ENCODE results near the gene MVP. TPM values are rescaled to one million over a fixed set of nuclear protein-coding genes. Genes with fewer than 3 reads are reported as not detected.

MVP gene
- total RNA-seq, 2 experiments from 2014 or later, result 110 to 123 TPM

DNA sequence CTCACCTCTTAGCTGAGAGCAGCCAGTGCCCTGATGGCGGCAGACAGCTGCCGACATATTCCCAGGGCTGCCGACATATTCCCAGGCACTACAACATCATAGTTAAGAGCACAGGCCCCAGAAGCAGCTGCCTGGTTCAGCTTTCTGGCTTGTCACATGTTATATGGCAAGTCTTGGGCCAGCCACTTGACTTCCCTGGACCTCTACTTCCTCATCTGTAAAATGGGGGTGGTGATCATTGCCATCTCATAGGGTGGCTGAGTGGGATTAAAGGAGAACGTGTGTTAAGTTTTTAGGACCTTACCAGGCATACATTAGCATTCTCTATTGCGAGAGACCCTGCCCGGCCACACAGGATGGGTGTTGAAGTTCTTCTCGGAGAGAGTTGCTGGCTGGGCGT is 23.7 kb downstream of the MVP start:
- no peaks in the 10 kb centered on the region for H3K4me1 Mint-ChIP-seq
- ATAC-seq (no peak), DNase-seq (no peak)
- H3K27me3 Mint-ChIP-seq, result no peaks in the 10 kb centered on the region
- no peak overlapping the region for H3K4me3 Mint-ChIP-seq
- peaks cover 20% of the 10 kb centered on the region for H3K36me3 Mint-ChIP-seq
- CTCF ChIA-PET, result interaction anchor here (0.8 to 1.9 kb wide), 4 partner anchors 11 to 188 kb away, joined by 3 to 9 read pairs (median 3); partner anchors contain the start of gene PAGR1
- H3K9me3 Mint-ChIP-seq (ENCODE audit: low read depth), result no peaks in the 10 kb centered on the region
- no peak overlapping the region for H3K27ac Mint-ChIP-seq

DNA sequence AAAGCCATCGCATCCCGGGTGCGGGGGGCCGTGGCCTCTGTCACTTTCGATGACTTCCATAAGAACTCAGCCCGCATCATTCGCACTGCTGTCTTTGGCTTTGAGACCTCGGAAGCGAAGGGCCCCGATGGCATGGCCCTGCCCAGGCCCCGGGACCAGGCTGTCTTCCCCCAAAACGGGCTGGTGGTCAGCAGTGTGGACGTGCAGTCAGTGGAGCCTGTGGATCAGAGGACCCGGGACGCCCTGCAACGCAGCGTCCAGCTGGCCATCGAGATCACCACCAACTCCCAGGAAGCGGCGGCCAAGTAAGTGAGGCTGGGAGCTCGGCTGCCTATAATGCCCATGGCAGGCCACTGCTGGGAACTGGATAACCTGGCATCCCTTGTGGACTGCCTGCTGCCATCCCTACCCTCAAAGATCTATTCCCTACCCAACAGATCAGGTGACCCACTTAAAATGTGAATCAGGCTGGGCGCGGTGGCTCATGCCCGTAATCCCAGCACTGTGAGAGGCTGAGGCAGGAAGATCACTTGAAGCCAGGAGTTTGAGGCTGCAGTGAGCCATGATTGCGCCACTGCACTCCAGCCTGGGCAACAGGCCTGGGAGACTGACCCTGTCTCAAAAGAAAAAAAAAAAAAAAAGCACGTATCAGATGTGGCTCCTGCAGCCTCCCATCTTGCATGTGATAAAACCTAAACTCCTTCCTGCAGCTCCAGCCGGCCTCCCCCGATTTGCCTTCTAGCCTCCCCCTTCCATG is 24.5 kb downstream of the MVP start:
- Mint-ChIP-seq H3K9me3 (ENCODE audit: low read depth) (no peaks in the 10 kb centered on the region), H3K36me3 (peaks cover 22% of the 10 kb centered on the region), H3K27ac (no peak overlapping the region), H3K4me3 (no peak overlapping the region), H3K27me3 (no peaks in the 10 kb centered on the region), H3K4me1 (no peaks in the 10 kb centered on the region)
- CTCF ChIA-PET, result interaction anchor here (0.8 to 1.7 kb wide), 3 partner anchors 10 to 187 kb away, joined by 3 read pairs; no protein-coding TSS in a partner anchor
- ATAC-seq (no peak), DNase-seq (no peak)

DNA sequence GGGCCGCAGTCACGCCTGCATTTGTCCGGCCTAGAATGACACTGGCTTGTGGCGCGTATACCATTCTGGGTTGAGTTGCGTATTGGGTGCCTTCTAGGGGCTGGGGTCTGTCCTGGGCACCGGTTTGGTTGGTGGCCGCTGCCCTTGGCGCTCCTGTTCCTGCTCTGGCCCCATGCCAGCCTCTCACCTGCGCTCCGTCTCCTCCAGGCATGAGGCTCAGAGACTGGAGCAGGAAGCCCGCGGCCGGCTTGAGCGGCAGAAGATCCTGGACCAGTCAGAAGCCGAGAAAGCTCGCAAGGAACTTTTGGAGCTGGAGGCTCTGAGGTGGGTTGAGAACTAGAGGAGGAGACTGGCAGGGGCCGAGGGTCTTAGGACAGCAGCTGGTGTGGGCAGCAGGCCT is 25.4 kb downstream of the MVP start:
- peak overlapping the region; percentile 22 for H3K27ac Mint-ChIP-seq
- H3K9me3 Mint-ChIP-seq (ENCODE audit: low read depth), result no peaks in the 10 kb centered on the region
- no peak overlapping the region for H3K4me3 Mint-ChIP-seq
- H3K4me1 Mint-ChIP-seq, result no peaks in the 10 kb centered on the region
- CTCF ChIA-PET, result interaction anchor here (0.8 to 8.1 kb wide), 4 partner anchors 18 to 145 kb away, joined by 3 to 192 read pairs (median 56); partner anchors contain the start of genes CDIPT, MVP and PAGR1
- ATAC-seq (no peak), DNase-seq (no peak)
- H3K27me3 Mint-ChIP-seq, result no peaks in the 10 kb centered on the region
- H3K36me3 Mint-ChIP-seq, result peaks cover 19% of the 10 kb centered on the region

DNA sequence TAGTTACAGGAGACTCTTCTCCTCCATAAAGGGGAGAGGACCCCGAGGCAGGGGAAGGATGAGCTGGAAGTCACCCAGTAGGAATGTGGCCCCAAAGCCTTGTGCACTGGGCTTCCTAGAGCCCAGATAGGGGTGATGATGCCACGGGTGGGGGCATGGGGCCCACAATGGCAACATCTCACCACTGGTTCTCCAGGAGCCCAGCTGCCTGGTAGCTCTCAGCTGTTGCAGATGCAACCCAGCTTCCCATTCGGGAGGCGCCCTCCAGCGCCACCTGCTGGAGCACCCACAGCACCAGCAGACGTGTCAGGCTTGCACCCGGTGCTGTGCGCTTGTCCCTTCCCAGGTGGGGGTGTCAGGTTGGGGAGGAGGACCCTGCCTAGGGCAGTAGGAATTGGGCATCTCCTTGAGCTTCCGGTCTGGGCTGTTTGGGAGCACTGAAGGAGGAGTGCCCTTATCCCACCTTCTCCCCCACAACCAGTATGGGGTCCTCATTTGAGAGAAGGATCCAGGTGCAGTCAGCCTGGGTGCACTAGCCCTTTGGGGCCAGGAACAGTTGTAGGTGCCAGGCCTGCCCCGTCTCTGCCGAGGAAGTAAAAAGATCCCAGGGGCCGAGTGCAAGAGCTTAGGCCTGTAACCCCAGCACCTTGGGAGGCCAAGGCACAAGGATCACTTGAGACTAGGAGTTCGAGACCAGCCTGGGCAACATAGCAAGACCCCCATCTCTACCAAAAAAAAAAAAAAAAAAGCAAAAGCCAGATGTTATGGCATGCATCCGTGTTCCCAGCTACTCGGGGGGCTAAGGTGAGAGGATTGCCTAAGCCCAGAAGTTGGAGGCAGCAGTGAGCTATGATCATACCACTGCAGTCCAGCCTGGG is 28.4 kb downstream of the MVP start:
- H3K27me3 Mint-ChIP-seq, result no peaks in the 10 kb centered on the region
- H3K9me3 Mint-ChIP-seq (ENCODE audit: low read depth), result no peaks in the 10 kb centered on the region
- DNase-seq, result peak; percentile 87
- H3K4me3 Mint-ChIP-seq, result no peak overlapping the region
- peaks cover 12% of the 10 kb centered on the region for H3K36me3 Mint-ChIP-seq
- no peaks in the 10 kb centered on the region for H3K4me1 Mint-ChIP-seq
- CTCF ChIA-PET, result interaction anchor here (0.6 to 8.1 kb wide), 58 partner anchors 8 to 203 kb away, joined by 3 to 192 read pairs (median 4); partner anchors contain the start of genes ASPHD1, C16orf54, C16orf92 and CDIPT
- no peak overlapping the region for H3K27ac Mint-ChIP-seq
- peak; percentile 93 for ATAC-seq

DNA sequence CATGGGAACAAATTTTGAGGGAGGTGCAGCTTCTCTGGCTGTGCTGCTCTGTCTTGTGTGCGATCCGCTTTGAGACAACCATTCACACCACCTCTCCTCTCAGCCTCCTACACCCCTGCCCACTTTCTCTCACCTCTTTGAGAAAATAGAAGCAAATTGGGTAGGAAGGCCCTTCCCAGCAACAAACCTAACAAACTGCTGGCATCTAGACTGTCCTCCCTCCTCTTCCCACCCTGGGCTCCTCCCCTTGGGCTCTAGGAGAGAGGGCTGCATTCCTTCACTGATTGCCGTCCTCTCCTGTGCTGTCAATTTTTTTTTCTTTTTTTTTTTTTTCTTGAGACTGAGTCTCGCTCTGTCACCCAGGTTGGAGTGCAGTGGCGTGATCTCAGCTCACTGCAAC is 29.2 kb downstream of the MVP start:
- Mint-ChIP-seq H3K36me3 (peaks cover 10% of the 10 kb centered on the region), H3K4me1 (no peaks in the 10 kb centered on the region), H3K27me3 (no peaks in the 10 kb centered on the region), H3K27ac (no peak overlapping the region), H3K9me3 (ENCODE audit: low read depth) (no peaks in the 10 kb centered on the region), H3K4me3 (no peak overlapping the region)
- DNase-seq (no peak), ATAC-seq (no peak)
- CTCF ChIA-PET, result interaction anchor here (0.7 to 8.1 kb wide), 23 partner anchors 9 to 186 kb away, joined by 3 to 192 read pairs (median 6); partner anchors contain the start of genes ASPHD1, CDIPT, KCTD13 and MVP

DNA sequence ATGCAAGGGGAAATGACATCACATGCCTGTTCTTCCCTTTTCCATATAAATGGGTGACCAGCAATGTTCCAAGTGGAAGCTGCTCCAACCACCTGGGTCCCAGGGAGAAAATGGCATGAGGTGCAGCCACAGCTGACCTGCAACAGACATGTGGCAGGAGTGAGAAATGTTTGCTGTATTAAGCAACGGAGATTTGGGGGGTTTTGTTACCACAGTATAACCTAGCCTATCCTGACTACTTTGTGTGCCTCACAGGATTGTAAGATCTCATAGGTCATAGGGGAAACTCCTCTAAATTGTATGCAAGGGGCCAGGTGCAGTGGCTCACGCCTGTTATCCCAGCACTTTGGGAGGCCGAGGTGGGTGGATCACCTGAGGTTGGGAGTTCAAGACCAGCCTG is 30.7 kb downstream of the MVP start:
- Mint-ChIP-seq H3K9me3 (ENCODE audit: low read depth) (no peaks in the 10 kb centered on the region), H3K27me3 (no peaks in the 10 kb centered on the region), H3K4me1 (no peaks in the 10 kb centered on the region), H3K27ac (no peak overlapping the region), H3K4me3 (no peak overlapping the region), H3K36me3 (peaks cover 6% of the 10 kb centered on the region)
- no peak for DNase-seq
- CTCF ChIA-PET, result interaction anchor here (0.6 to 8.1 kb wide), 4 partner anchors 10 to 183 kb away, joined by 3 to 192 read pairs (median 56); partner anchors contain the start of genes MVP and PAGR1
- no peak for ATAC-seq

DNA sequence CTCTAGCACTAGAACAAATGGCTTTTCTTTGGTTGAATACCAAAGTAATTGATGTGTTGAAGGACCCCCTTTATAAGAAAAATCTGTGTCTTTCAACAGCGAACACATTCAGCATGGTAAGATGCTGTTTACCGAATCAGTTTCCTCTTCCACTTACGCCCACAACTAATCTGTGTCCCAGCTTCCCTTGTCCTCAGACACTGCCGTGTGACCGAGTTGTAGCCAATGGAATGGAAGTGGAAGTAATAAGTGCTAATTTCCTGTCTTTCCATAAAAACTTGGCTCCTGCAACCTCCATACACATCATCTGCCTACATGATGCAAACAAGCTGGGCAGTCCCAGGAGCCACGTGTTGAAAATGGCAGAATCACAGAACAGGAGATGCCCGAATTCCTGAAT is 32.4 kb downstream of the MVP start:
- Mint-ChIP-seq H3K36me3 (peaks cover 2% of the 10 kb centered on the region), H3K27ac (no peak overlapping the region), H3K9me3 (ENCODE audit: low read depth) (no peaks in the 10 kb centered on the region), H3K27me3 (no peaks in the 10 kb centered on the region), H3K4me3 (no peak overlapping the region), H3K4me1 (no peaks in the 10 kb centered on the region)
- CTCF ChIA-PET, result interaction anchor here (8.1 kb wide), 1 partner anchor 31 kb away, joined by 192 read pairs; the partner anchor contains the start of genes MVP and PAGR1
- ATAC-seq (no peak), DNase-seq (no peak)

DNA sequence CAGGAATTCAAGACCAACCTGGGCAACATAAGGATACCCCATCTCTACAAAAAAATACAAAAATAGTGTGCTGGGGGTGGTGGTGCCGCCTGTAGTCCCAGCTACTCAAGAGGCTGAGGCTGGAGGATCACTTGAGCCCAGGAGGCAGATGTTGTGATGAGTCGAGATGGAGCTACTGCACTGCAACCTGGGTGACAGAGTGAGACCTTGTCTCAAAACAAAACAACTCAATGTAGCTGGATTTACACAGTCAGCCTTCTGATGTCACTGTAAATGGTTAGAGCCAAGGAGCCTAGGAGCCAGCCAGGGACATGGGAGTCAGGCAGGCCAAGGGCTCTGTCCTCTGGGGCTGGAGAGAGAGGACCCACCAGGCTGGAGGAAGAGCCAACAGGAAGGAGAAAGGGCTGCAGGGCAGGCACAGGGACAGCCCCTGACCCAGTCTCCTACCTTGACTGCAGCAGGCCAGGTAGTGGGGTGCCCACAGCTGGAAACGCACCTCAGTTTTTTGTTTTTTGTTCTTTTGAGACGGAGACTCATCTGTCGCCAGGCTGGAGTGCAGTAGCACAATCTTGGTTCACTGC is 34.3 kb downstream of the MVP start:
- H3K9me3 Mint-ChIP-seq (ENCODE audit: low read depth), result no peaks in the 10 kb centered on the region
- H3K27ac Mint-ChIP-seq, result no peak overlapping the region
- no peak overlapping the region for H3K4me3 Mint-ChIP-seq
- no peak for DNase-seq
- H3K27me3 Mint-ChIP-seq, result no peaks in the 10 kb centered on the region
- H3K36me3 Mint-ChIP-seq, result peaks cover 8% of the 10 kb centered on the region
- CTCF ChIA-PET, result interaction anchor here (0.8 to 2.0 kb wide), 5 partner anchors 9 to 177 kb away, joined by 3 to 5 read pairs (median 3); no protein-coding TSS in a partner anchor
- H3K4me1 Mint-ChIP-seq, result no peaks in the 10 kb centered on the region
- no peak for ATAC-seq

DNA sequence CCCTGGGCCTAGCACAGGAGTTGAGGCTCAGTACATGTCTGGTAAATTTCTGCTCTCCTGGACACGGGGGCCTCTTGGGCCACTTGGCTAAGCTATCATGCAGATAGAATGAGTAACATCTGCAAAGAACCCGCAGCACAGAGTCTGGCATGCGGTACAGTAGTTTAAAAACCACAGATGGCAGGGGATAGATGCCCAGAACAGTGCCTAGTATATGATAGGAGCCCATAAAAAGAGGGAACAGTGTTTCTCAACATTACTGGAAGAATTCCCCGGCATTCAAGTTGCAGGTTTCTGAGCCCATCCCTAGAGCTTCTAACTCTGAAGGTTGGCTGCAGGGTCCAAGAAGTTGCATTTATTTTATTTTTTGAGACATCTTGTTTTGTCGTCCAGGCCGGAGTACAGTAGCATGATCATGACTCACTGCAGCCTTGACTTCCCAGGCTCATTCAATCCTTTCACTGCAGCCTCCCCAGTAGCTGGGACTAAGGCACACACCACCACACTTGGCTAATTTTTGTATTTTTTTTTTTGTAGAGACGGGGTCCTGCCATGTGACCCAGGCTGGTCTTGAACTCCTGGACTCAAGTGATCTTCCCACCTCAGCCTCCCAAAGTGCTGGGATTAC is 37.0 kb downstream of the MVP start:
- peaks cover 12% of the 10 kb centered on the region for H3K4me1 Mint-ChIP-seq
- DNase-seq, result no peak
- no peak overlapping the region for H3K4me3 Mint-ChIP-seq
- ATAC-seq, result no peak
- H3K27ac Mint-ChIP-seq, result no peak overlapping the region
- CTCF ChIA-PET, result interaction anchor here (0.8 kb wide), 1 partner anchor 9 kb away, joined by 3 read pairs; no protein-coding TSS in a partner anchor
- no peaks in the 10 kb centered on the region for H3K9me3 Mint-ChIP-seq (ENCODE audit: low read depth)
- peaks cover 10% of the 10 kb centered on the region for H3K36me3 Mint-ChIP-seq
- no peaks in the 10 kb centered on the region for H3K27me3 Mint-ChIP-seq

DNA sequence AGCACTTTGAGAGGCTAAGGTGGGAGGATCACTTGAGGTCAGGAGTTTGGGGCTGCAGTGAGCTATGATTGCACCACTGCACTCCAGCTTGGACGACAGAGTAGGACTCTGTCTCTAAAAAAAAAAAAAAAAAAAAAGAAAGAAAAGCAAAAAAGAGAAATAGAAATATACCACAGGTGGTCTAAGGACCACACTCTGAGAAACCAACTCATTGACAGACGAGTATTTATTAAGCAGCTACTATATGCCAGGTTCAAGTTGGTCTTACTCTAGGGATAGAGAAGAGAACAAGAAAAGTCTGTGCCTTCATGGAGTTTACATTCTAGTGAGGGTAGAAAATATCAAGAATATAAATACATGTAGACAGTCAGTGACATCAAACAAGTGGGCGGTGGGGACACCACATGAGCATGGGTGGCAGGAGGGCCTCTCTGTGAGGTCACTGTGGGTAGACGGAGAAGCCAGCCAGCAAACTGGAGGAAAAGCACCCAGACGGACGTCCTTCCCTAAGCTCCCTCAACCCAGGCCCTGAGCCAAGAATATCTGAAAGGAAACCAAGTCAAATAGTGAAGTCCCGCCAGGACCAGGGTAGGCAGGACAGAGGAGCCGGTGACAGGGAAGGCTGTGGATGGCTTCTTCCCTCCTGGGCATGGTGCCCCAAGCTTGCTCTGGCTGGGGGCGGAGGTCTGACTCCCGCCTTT is 38.0 kb downstream of the MVP start:
- no peak for DNase-seq
- Mint-ChIP-seq H3K27me3 (no peaks in the 10 kb centered on the region), H3K4me1 (peaks cover 15% of the 10 kb centered on the region), H3K27ac (no peak overlapping the region), H3K9me3 (ENCODE audit: low read depth) (no peaks in the 10 kb centered on the region), H3K36me3 (peaks cover 13% of the 10 kb centered on the region), H3K4me3 (no peak overlapping the region)
- CTCF ChIA-PET, result interaction anchor here (0.7 kb wide), 1 partner anchor 9 kb away, joined by 3 read pairs; no protein-coding TSS in a partner anchor
- no peak for ATAC-seq

DNA sequence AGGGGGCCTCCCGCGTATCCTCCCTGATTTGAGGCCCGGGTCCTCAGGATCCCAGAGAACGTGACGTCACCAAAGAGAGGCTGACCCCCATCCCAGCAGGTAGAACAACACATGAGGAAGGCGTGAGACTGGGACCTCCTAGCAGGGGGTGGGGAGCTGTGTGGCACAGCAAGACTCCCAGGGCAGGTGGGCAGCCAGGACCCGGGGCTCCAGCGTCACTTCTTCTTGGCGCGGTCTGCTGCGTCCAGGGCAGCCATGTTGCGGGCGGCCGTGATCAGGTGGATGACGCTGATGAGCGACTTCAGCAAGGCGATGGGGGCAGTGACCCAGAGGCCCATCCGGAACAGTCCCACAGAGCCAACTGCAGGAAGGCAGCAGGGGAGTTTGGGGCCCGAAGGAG is 38.7 kb downstream of the MVP start:
- H3K27ac Mint-ChIP-seq, result no peak overlapping the region
- H3K9me3 Mint-ChIP-seq (ENCODE audit: low read depth), result no peaks in the 10 kb centered on the region
- no peak for DNase-seq
- CTCF ChIA-PET, result interaction anchor here (3.2 kb wide), 1 partner anchor 11 kb away, joined by 14 read pairs; no protein-coding TSS in a partner anchor
- H3K27me3 Mint-ChIP-seq, result no peaks in the 10 kb centered on the region
- peaks cover 13% of the 10 kb centered on the region for H3K36me3 Mint-ChIP-seq
- no peak for ATAC-seq
- no peak overlapping the region for H3K4me3 Mint-ChIP-seq
- H3K4me1 Mint-ChIP-seq, result peaks cover 19% of the 10 kb centered on the region

DNA sequence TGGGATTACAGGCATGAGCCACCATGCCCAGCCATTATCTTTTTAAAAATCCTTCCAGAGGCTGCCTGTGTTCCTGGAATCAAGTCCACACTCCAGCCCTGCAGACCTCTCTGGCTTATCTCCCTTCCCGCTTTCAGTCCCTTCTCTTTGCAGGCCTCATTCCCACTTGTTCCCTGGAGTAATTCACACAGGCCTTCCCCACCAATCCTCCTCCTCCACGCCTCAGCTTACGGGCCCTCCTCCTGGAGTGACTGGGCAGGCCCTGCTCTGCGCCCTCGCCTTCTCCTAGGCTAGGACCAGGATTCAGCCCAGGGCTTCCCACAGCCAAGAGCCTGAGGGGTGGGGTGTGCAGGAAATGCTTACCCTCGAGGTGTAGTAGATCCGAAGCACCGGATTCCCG is 40.0 kb downstream of the MVP start:
- peaks cover 19% of the 10 kb centered on the region for H3K4me1 Mint-ChIP-seq
- H3K4me3 Mint-ChIP-seq, result no peak overlapping the region
- H3K27ac Mint-ChIP-seq, result no peak overlapping the region
- H3K9me3 Mint-ChIP-seq (ENCODE audit: low read depth), result no peaks in the 10 kb centered on the region
- DNase-seq (no peak), ATAC-seq (no peak)
- H3K36me3 Mint-ChIP-seq, result peaks cover 13% of the 10 kb centered on the region
- no peaks in the 10 kb centered on the region for H3K27me3 Mint-ChIP-seq
- CTCF ChIA-PET, result interaction anchor here (1.0 to 3.2 kb wide), 3 partner anchors 9 to 169 kb away, joined by 3 to 14 read pairs (median 3); no protein-coding TSS in a partner anchor

All from activated CD8-positive, alpha-beta memory T cell treated with anti-CD3 and anti-CD28 coated beads, Interleukin-2, amount 10 ng/mL, durations not matched to agents 7 days and 5 days (primary cell).